ENCODE data around the gene TEKT3.

- TF ChIP-seq POLR2A (IDR thresholded peaks at IDR 0.05; ENCODE audit: low read length): no peak
- no peak for TF ChIP-seq GATA1 (IDR thresholded peaks at IDR 0.05; ENCODE audit: low read depth, low read length)
These were observed 43.2 kb downstream of the TEKT3 start for GRCh38 chr17:15298176-15298575.

Measured in erythroblast (primary cell).